GM18507 (cell line): ENCODE data around the gene RBM12.
"Not testable (repeated sequence)": the region's sequence is repeated elsewhere in the genome, so short reads cannot be mapped to it uniquely, and the experiment has no call there.

Source experiments
- DNase-seq: peaks from one replicate; pipeline ENCODE4 v3.0.0; 2011; ENCODE audit warnings: low read depth; ENCODE audit not compliant: insufficient read length; ENCODE audit errors: extremely low spot score
- FAIRE-seq: peaks from 2 replicates; lab custom pipeline; 2011; peaks lifted over from hg19 to GRCh38; lab: Jason Lieb, UNC

The RBM12 gene

DNA sequence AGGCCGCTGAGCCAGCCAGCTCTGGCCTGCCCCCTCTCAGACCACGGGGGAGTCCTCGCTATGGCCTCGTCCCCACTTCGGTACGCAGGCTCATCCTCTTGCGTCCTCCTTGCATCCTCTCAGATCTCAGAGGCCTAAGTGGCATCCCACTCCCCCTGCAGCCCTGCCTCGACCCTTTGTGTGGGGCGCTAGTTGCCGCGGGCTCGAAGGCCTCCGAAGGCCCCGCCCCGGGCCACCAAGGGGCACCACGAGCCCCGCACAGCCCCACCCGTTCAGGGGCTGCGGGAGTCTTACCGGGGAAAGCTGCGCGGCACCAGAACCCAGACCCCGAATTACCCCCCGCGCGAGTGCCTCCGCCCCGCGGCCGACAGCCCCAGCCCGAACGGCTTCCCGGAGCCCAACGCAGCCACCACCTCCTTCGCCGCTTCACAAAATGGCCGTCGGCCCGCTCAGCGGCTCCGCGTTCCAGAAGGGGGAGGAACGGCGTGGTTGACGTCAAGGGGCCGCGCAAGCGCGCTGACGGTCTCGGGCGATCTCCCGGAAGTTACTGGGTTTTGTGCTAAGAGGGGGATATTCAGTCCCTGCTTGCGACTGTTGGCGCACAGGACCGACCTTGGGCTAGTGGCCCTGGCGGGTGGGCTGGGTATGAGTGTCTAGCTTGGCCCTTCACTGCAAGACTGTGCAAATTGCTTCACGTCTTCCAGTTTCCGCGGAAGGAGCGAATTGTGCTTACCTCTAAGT, at the start of gene RBM12, which contains the start of gene CPNE1:
TSS of gene RBM12 (minus strand) at position 435 of the 741 bp plus-strand sequence. CDS start 9,578 bp downstream, outside the sequence.
TSS of gene CPNE1 (minus strand) at position 435 of the 741 bp plus-strand sequence. CDS start 31,977 bp downstream, outside the sequence.
- FAIRE-seq, result peak; percentile 92
- peak; percentile 96 for DNase-seq

DNA sequence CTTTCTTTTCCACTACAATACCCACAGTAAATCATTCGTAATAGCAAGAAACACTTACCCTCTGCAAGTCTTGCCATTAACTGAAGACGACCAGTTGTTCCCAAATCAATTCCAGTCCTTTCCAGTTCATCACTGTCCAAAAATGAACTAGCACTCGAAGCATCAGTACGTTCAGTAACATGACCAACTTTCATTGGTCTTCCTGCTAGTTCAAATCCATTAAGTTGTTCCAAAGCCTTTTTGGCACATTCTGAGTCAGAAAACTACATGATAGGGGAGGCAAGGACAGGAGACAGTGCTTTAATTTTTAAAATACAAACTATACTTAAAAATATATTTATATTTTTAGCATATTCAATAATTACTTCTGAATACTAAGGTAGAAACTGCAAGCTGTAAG, 49.4 kb upstream of the RBM12 start:
- no peak for FAIRE-seq
- DNase-seq, result no peak

GRCh38 chr20:35713120-35713519, 48.4 kb upstream of the RBM12 start:
- DNase-seq, FAIRE-seq: not testable (repeated sequence)

GRCh38 chr20:35711588-35712209, 47.0 kb upstream of the RBM12 start:
- FAIRE-seq, result peak; percentile 29

DNA sequence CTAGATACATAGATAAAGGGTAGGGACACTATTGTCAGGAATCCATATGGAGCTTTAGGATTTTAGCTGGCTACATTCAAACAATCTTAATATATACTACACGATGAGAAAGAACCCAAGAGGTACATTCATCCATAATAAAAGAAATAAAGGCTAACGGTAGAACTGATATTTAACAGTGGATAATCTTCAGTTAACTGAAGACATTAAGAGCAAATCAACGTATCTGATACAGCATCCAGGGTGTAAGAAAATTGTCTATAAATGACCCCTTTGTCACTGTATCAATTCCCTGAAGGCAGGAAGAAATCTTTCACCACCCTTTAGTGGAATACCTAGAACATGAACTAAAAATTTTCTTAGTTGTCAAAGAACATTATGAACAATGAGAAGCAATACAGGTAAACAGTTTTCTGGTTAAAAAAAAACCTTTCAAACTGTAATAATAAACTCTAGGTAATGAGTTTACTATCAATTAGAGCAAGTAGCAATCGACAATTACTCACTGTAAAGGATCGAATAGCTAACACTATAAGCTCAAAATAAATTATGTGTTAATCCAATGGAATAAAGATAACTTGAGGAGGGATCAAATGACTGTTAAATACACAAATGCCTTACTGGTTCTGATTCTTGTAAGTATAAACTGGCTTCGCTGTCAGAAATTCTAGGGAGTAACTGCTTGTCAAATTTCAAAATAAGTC, 46.3 kb upstream of the RBM12 start:
- no peak for FAIRE-seq
- DNase-seq, result no peak

More at GRCh38 chr20:35711588-35712209, 47.0 kb upstream of the RBM12 start:
- DNase-seq, result no peak

DNA sequence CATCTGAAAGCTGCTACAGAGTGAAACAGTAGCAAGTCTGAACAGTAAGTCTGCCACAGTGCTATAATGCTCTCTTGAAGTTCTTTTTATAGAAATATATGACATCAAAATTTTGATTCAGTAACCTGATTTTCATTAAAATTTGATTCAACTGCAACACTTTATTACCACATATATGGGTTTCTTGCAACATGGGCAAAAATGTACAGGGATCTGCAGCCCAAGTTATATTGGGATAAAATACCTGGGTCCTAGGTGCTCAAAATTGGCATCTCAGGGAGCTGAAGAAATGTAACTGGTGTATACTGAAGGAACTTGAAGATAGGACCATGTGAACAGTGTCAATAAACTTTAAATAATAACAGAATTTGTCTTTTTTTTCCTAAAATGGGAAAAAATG, 45.3 kb upstream of the RBM12 start:
- FAIRE-seq (no peak), DNase-seq (no peak)

GRCh38 chr20:35709259-35709658, 44.6 kb upstream of the RBM12 start:
- DNase-seq (no peak), FAIRE-seq (no peak)

GRCh38 chr20:35708502-35708901, 43.8 kb upstream of the RBM12 start:
- DNase-seq (no peak), FAIRE-seq (no peak)

- not testable (repeated sequence) for DNase-seq, FAIRE-seq
Measured at GRCh38 chr20:35706591-35707529, 42.2 kb upstream of the RBM12 start.

- DNase-seq, FAIRE-seq: not testable (repeated sequence)
Measured at GRCh38 chr20:35705894-35706293, 41.2 kb upstream of the RBM12 start.

- no peak for DNase-seq
- FAIRE-seq, result no peak
Measured at GRCh38 chr20:35704514-35705261, 40.0 kb upstream of the RBM12 start.

DNA sequence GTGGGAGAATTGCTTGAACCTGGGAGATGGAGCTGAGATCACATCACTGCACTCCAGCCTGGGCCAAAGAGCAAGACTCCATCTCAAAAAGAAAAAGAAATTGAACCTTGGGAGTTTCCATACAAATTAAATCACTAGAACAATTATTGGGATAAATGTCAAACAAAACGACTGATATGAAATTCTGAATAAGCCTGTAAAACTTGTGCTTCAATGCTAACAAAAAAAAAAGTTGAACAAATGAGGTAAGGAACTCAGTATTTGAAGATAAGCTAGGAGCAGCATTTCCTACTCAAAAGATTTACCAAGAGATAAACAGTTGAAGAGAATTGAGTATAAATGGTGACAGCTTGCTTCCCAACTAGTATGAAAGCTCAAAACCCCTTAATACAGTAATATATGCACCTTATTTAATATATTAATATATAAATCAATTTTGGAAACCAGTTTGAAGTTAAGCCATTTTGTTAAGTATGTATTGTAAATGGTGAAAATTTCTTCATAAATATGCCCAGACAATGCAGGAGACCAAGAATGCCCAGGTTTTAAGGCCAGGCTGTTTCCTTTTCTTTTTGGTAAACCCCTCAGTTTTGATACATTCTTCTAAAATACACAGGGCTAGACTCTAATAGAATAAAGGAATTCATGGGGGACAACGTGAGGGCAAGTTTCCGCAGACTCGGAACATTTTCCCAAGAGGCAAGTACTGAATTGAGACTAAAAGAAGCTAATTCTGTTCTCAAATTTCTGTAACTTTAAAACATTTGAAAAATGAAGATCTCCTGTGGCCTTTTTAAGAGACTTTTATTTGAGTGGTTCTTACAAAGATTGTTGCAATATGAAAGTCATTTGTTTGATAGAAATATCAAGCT, 38.4 kb upstream of the RBM12 start:
- DNase-seq (no peak), FAIRE-seq (no peak)

- FAIRE-seq (no peak), DNase-seq (no peak)
Measured at GRCh38 chr20:35702051-35702823, 37.5 kb upstream of the RBM12 start.

DNA sequence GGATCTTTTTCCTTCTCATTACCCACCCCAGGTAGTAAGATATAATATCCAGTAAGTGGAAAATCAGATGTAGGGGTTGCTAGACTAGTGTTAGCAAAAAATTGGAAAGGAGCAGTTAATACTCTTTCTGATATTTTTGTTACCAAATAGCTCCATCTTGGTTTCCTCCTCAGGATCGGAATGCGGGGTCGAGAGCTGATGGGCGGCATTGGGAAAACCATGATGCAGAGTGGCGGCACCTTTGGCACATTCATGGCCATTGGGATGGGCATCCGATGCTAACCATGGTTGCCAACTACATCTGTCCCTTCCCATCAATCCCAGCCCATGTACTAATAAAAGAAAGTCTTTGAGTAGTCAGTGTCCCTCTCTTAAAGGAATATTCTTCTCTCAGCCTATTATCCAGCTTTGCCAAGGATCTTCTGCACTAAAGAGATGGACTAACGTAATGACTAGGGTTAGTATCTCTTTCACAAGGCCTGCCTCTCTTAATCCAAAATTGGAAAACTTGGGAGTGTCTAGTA, 36.0 kb upstream of the RBM12 start:
- no peak for DNase-seq

GRCh38 chr20:35699957-35700624, 35.4 kb upstream of the RBM12 start:
- FAIRE-seq (no peak), DNase-seq (no peak)

More for the DNA sequence above, 36.0 kb upstream of the RBM12 start:
- FAIRE-seq, result no peak
